ENCODE data around the gene KRTAP3-1. TPM values are rescaled to one million over a fixed set of nuclear protein-coding genes. Genes with fewer than 3 reads are reported as not detected.

Gene KRTAP3-1
- total RNA-seq, 1 experiment from 2014 or later, result not detected

DNA sequence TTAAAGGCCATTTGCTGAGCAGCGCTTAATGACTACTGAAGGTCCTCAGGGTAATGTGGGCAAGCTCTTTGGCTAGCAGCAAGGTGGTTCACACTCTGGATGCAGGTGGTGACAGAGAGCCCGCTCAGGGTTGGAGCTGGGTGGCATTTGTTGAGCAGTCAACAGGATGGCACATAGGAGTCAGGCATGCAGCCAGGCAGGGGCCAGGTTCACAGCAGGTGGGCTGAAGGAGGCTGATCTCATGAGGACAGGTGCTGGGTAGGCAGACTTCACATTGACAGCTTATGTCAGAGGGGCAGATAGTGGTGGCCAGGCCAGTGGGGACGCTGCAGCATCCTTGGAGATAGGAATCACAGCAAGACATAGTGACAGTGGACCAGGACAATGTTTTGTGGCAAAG lies 4.5 kb downstream of the KRTAP3-1 start:
- no TSS peak for BruUV-seq (replicated peaks)
- peaks cover 0 to 6% of the 10 kb centered on the region in 2 experiments; a peak in 2 of 4 replicates for H3K4me1 ChIP-seq (ENCODE audit: control insufficient read depth in 1 of 2, insufficient read depth in 2 of 2, low read length in 2 of 2)
- ATAC-seq (no peak), DNase-seq (ENCODE audit: low read depth, low spot score) (no peak)
- H3K9me2 ChIP-seq (ENCODE audit: insufficient read depth), result no peaks in the 10 kb centered on the region
- no peak overlapping the region for H3K9ac ChIP-seq (ENCODE audit: low read length)
- H3K9me3 ChIP-seq (ENCODE audit: control insufficient read depth in 1 of 2, insufficient read depth in 1 of 2, low read depth in 1 of 2, low read length in 2 of 2), result no peaks in the 10 kb centered on the region
- no peaks in the 10 kb centered on the region for H4K20me1 ChIP-seq (ENCODE audit: insufficient read depth)
- TF ChIP-seq REST (IDR thresholded peaks at IDR 0.05; ENCODE audit: low read depth) (no peak), EGR1 (IDR thresholded peaks at IDR 0.05; ENCODE audit: low read depth) (no peak), ZNF274 (IDR thresholded peaks at IDR 0.05; ENCODE audit: low read depth, low read length) (no peak), EZH2phosphoT487 (IDR thresholded peaks at IDR 0.05; ENCODE audit: borderline replicate concordance) (no peak), CEBPB (IDR thresholded peaks at IDR 0.05; ENCODE audit: low read depth) (no peak), YY1 (IDR thresholded peaks at IDR 0.05; ENCODE audit: extremely low read depth, insufficient replicate concordance, low read depth, low read length) (no peak), CTCF (IDR thresholded peaks at IDR 0.05 in 2 of 3, conservative IDR thresholded peaks at IDR 0.05 in 1 of 3; ENCODE audit: borderline replicate concordance in 1 of 3, insufficient read depth in 1 of 3, low read depth in 2 of 3, low read length in 2 of 3) (no peak), CBX3 (IDR thresholded peaks at IDR 0.05; ENCODE audit: low read depth) (no peak), FOSL1 (IDR thresholded peaks at IDR 0.05; ENCODE audit: low read depth) (no peak), ZFX (IDR thresholded peaks at IDR 0.05) (no peak), RAD21 (IDR thresholded peaks at IDR 0.05; ENCODE audit: low read depth) (no peak), MAX (IDR thresholded peaks at IDR 0.05) (no peak), POLR2A (IDR thresholded peaks at IDR 0.05; ENCODE audit: borderline replicate concordance, extremely low read depth, insufficient read depth, insufficient read length) (no peak), ATF3 (IDR thresholded peaks at IDR 0.05) (no peak), SIN3A (IDR thresholded peaks at IDR 0.05; ENCODE audit: low read depth) (no peak)
- TF ChIP-seq, protein P1, sequence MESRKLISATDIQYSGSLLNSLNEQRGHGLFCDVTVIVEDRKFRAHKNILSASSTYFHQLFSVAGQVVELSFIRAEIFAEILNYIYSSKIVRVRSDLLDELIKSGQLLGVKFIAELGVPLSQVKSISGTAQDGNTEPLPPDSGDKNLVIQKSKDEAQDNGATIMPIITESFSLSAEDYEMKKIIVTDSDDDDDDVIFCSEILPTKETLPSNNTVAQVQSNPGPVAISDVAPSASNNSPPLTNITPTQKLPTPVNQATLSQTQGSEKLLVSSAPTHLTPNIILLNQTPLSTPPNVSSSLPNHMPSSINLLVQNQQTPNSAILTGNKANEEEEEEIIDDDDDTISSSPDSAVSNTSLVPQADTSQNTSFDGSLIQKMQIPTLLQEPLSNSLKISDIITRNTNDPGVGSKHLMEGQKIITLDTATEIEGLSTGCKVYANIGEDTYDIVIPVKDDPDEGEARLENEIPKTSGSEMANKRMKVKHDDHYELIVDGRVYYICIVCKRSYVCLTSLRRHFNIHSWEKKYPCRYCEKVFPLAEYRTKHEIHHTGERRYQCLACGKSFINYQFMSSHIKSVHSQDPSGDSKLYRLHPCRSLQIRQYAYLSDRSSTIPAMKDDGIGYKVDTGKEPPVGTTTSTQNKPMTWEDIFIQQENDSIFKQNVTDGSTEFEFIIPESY (IDR thresholded peaks at IDR 0.05; ENCODE audit: extremely low read depth, insufficient replicate concordance, low read length), result no peak
- no peak overlapping the region for H2AFZ ChIP-seq (ENCODE audit: low read depth, low read length, poor library complexity, severe bottlenecking)
- H3K4me2 ChIP-seq (ENCODE audit: low read length), result no peak overlapping the region
- RAD21 ChIA-PET (ENCODE audit: low non-redundant PET in 1 of 2, low total read pairs in 2 of 2, uncharacterized antibody in 2 of 2, unreplicated experiment in 2 of 2), result no interaction called here
- no peak overlapping the region for H3K27ac ChIP-seq (ENCODE audit: low read depth, low read length)
- POLR2A ChIA-PET, result interaction anchor here (0.7 to 1.1 kb wide), 2 partner anchors 17 to 510 kb away, joined by 3 read pairs; no protein-coding TSS in a partner anchor
- intact Hi-C loops (cut with micrococcal nuclease), result no loop called here
- no peaks in the 10 kb centered on the region for H3K36me3 ChIP-seq (ENCODE audit: control insufficient read depth in 1 of 2, insufficient read depth in 2 of 2, low read length in 2 of 2)
- no peaks in the 10 kb centered on the region for H3K27me3 ChIP-seq (ENCODE audit: insufficient read depth, low read length)
- no peak overlapping the region for H3K4me3 ChIP-seq (replicated peaks in 1 of 2; ENCODE audit: low read depth in 1 of 2, low read length in 2 of 2)
- CTCF ChIA-PET, result no interaction called here
- no peaks in the 10 kb centered on the region for H3K79me2 ChIP-seq (ENCODE audit: insufficient read depth, low read length)
